Stimulated activated CD4-positive, alpha-beta T cell treated with anti-CD3 and anti-CD28 coated beads, Interleukin-12 subunit alpha, Interleukin-12 subunit beta, amount 100 ng/mL, for 48 hours (primary cell): Measurements from ENCODE around the gene ARHGAP31.
A peak's percentile ranks its signal among the peaks of the same experiment; 100 is the strongest.
"Not testable (repeated sequence)": the region's sequence is repeated elsewhere in the genome, so short reads cannot be mapped to it uniquely, and the experiment has no call there.

Source experiments
- DNase-seq, 3 donors: peaks; one replicate each; pipeline ENCODE4 v3.0.0-alpha.2; 2020; ENCODE audit warnings: low read depth in 2 of 3, low spot score in 1 of 3

The ARHGAP31 gene

GRCh38 chr3:119293105-119293870 is 895 bp upstream of the ARHGAP31 start:
- DNase-seq: no peak

- DNase-seq: peak in 2 of 3 donors; percentile 21 to 34
Measured at GRCh38 chr3:119294696-119295671, 801 bp downstream of the ARHGAP31 start.

GRCh38 chr3:119295816-119296726 is 1.9 kb downstream of the ARHGAP31 start:
- DNase-seq: no peak

GRCh38 chr3:119296727-119297122 is 2.5 kb downstream of the ARHGAP31 start:
- no peak for DNase-seq

- no peak for DNase-seq
Measured at GRCh38 chr3:119297169-119297568, 3.0 kb downstream of the ARHGAP31 start.

GRCh38 chr3:119298565-119298941 is 4.4 kb downstream of the ARHGAP31 start:
- DNase-seq: no peak

- DNase-seq: no peak
Measured at GRCh38 chr3:119300991-119301391, 6.8 kb downstream of the ARHGAP31 start.

- DNase-seq: no peak
Measured at GRCh38 chr3:119301662-119302061, 7.5 kb downstream of the ARHGAP31 start.

- no peak for DNase-seq
Measured at GRCh38 chr3:119302697-119303551, 8.7 kb downstream of the ARHGAP31 start.

GRCh38 chr3:119304201-119304713 is 10.1 kb downstream of the ARHGAP31 start:
- DNase-seq: no peak

- no peak for DNase-seq
Measured at GRCh38 chr3:119305286-119305685, 11.1 kb downstream of the ARHGAP31 start.

- DNase-seq: not testable (repeated sequence)
Measured at GRCh38 chr3:119306378-119306777, 12.2 kb downstream of the ARHGAP31 start.

- DNase-seq: no peak
Measured at GRCh38 chr3:119308355-119308754, 14.2 kb downstream of the ARHGAP31 start.

GRCh38 chr3:119309591-119309990 is 15.4 kb downstream of the ARHGAP31 start:
- DNase-seq: no peak

- no peak for DNase-seq
Measured at GRCh38 chr3:119310071-119310470, 15.9 kb downstream of the ARHGAP31 start.

- no peak for DNase-seq
Measured at GRCh38 chr3:119311081-119311925, 17.1 kb downstream of the ARHGAP31 start.

- DNase-seq: no peak
Measured at GRCh38 chr3:119313461-119313860, 19.3 kb downstream of the ARHGAP31 start.

GRCh38 chr3:119314821-119315220 is 20.6 kb downstream of the ARHGAP31 start:
- DNase-seq: no peak
